HFFc6 (cell line): ENCODE data around the gene RUSC2. TPM values are rescaled to one million over a fixed set of nuclear protein-coding genes. Genes with fewer than 3 reads are reported as not detected.
A peak's percentile ranks its signal among the peaks of the same experiment; 100 is the strongest.

Experiments
- DNase-seq: peaks from one replicate; pipeline ENCODE4 v3.0.0-alpha.2; 2018
- H3K27ac Mint-ChIP-seq: 2 replicates; pipeline ENCODE4 v1.8.0; 2020; ENCODE audit warnings: mild to moderate bottlenecking, mixed read lengths
- H3K27me3 Mint-ChIP-seq: 2 replicates; pipeline ENCODE4 v1.8.0; 2021; ENCODE audit warnings: mild to moderate bottlenecking, moderate library complexity, mixed read lengths; ENCODE audit not compliant: insufficient read depth
- H3K36me3 Mint-ChIP-seq: 2 replicates; pipeline ENCODE4 v1.8.0; 2021; ENCODE audit warnings: low read depth, mixed read lengths
- H3K4me1 Mint-ChIP-seq: 2 replicates; pipeline ENCODE4 v1.8.0; 2020; ENCODE audit warnings: low read depth, mixed read lengths
- H3K4me3 Mint-ChIP-seq: 2 replicates; pipeline ENCODE4 v1.8.0; 2020; ENCODE audit warnings: mild to moderate bottlenecking, moderate library complexity, mixed read lengths
- H3K9me3 Mint-ChIP-seq: 2 replicates; pipeline ENCODE4 v1.8.0; 2020; ENCODE audit warnings: mild to moderate bottlenecking, mixed read lengths
- CTCF ChIP-seq: fragments of 200-600 bp; sonication (generic); IDR thresholded peaks from 2 replicates; pipeline ENCODE4 v1.5.0; 2021; ENCODE audit warnings: antibody characterized with exemption, mild to moderate bottlenecking
- long read RNA-seq: library from polyadenylated mRNA; unstranded; transcript quantifications from one replicate; pipeline ENCODE4 v2.0.0, GENCODE V29; 2019
- total RNA-seq, 6 experiments: library from RNA; stranded (reverse); fragmentation: NEBNext Ultra II Directional; extraction: Animal tissue kit (Norgen Biotek cat#: 25700); gene quantifications; 2 replicates in 1 of 6; 3 replicates in 5 of 6; pipeline ENCODE4 v1.2.3, GENCODE V29; 2021

The RUSC2 gene
- 10 to 100 TPM; 54.0 to 70.7 (median 59.9) TPM for total RNA-seq
- long read RNA-seq, full-length matches to known transcripts, result 3 of 17 reads
- long read RNA-seq, partial matches to known transcripts, result 9 of 17 reads
- long read RNA-seq, other reads (novel, unspliced or antisense), result 5 of 17 reads

- Mint-ChIP-seq H3K36me3 (peaks cover 31% of the 10 kb centered on the region), H3K4me1 (peaks cover 61% of the 10 kb centered on the region), H3K27me3 (peaks cover 3% of the 10 kb centered on the region; the same call in 1 of the 2 replicates), H3K4me3 (peak within 1 kb of the TSS; percentile 95), H3K27ac (peak within 1 kb of the TSS; percentile 93), H3K9me3 (peaks cover 16% of the 10 kb centered on the region)
- TF ChIP-seq CTCF, result peak; percentile 72
- peak; percentile 92 for DNase-seq
Observed at GRCh38 chr9:35489313-35490154, at the start of gene RUSC2. RUSC2 (plus strand) TSS chr9:35490111; CDS start chr9:35546522, 56,411 bp downstream.

- Mint-ChIP-seq H3K27me3 (peaks cover 29% of the 10 kb centered on the region), H3K4me1 (no peaks in the 10 kb centered on the region)
- no peak for TF ChIP-seq CTCF
Observed at GRCh38 chr9:35446012-35446411, 43.9 kb upstream of the RUSC2 start.

GRCh38 chr9:35448496-35448895 is 41.4 kb upstream of the RUSC2 start:
- no peak for DNase-seq
- peaks cover 29% of the 10 kb centered on the region for H3K27me3 Mint-ChIP-seq
- H3K4me1 Mint-ChIP-seq, result no peaks in the 10 kb centered on the region
- H3K4me3 Mint-ChIP-seq, result no peak overlapping the region
- H3K9me3 Mint-ChIP-seq, result no peaks in the 10 kb centered on the region
- H3K27ac Mint-ChIP-seq, result no peak overlapping the region
- H3K36me3 Mint-ChIP-seq, result no peaks in the 10 kb centered on the region
- TF ChIP-seq CTCF, result no peak

More at GRCh38 chr9:35446012-35446411, 43.9 kb upstream of the RUSC2 start:
- Mint-ChIP-seq H3K4me3 (no peak overlapping the region), H3K36me3 (no peaks in the 10 kb centered on the region), H3K9me3 (no peaks in the 10 kb centered on the region), H3K27ac (no peak overlapping the region)
- DNase-seq, result no peak

GRCh38 chr9:35452481-35452880 is 37.4 kb upstream of the RUSC2 start:
- Mint-ChIP-seq H3K4me1 (no peaks in the 10 kb centered on the region), H3K27ac (no peak overlapping the region), H3K9me3 (no peaks in the 10 kb centered on the region), H3K36me3 (no peaks in the 10 kb centered on the region), H3K27me3 (peaks cover 36% of the 10 kb centered on the region), H3K4me3 (no peak overlapping the region)
- TF ChIP-seq CTCF, result peak; percentile 45; the same call in 1 of the 2 replicates
- DNase-seq, result no peak

GRCh38 chr9:35453786-35454185 is 36.1 kb upstream of the RUSC2 start:
- Mint-ChIP-seq H3K27ac (no peak overlapping the region), H3K27me3 (peaks cover 28% of the 10 kb centered on the region), H3K36me3 (no peaks in the 10 kb centered on the region), H3K4me1 (no peaks in the 10 kb centered on the region), H3K9me3 (no peaks in the 10 kb centered on the region), H3K4me3 (no peak overlapping the region)
- DNase-seq, result no peak
- no peak for TF ChIP-seq CTCF
